ENCODE data around the gene BMERB1.
"Not testable (repeated sequence)": the region's sequence is repeated elsewhere in the genome, so short reads cannot be mapped to it uniquely, and the experiment has no call there.

The BMERB1 gene

DNA sequence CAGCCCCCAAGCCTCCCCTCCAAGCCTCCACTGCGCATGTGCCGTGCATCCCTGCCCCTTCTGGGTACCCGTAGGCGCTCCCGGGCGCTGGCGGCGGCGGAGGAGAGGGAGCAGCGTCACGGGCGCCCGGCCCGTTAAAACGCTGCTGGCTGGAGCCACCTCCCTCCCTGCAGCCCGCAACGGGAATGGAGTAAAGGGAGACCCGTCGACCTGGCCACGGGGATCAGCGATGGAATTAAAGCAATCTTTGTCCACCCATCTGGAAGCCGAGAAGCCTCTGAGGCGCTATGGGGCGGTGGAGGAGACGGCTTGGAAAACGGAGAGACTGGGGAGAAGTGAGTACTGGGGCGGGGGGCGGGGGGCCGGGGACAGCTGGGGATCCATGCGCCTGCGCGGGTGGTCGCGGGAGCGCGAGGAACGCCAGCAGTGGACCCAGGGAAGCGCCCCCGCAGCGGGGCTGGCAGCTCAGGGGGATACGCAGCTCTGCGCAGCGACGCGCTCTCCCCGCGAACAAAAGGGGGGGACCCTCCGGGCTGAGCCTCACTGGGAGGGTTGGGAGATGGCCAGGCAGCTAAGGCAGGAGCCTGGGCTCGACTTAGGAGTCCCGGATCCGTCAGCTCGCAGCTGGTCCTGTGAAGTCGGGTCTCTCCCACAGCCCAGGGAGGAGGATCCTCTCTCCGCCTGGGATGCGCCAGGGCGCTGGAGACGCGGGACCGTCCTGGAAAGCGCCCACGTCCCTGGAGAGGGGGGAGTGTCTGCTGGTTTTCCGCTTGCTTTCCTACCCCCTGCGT lies at the start of gene BMERB1:
TSS of gene BMERB1 (plus strand) at position 164 of the 791 bp plus-strand sequence. CDS start at position 230, 66 bp downstream.
- peak; percentile 61 to 65 for DNase-seq (ENCODE audit: low read depth in 2 of 2)

DNA sequence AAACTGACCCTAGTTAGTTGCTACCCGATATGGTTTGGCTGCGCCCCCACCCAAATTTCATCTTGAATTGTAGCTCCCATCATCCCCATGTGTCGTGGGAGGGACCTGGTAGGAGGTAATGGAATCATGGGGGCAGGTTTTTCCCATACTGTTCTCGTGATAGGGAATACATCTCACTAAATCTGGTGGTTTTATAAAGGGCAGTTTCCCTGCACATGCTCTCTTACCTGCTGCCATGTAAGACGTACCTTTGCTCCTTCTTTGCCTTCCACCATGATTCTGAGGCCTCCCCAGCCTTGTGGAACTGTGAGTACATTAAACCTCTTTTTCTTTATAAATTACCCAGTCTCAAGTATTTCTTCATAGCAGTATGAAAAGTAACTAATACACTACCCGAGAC lies 46.3 kb upstream of the BMERB1 start:
- not testable (repeated sequence) for DNase-seq (ENCODE audit: low read depth in 2 of 2)

- DNase-seq (ENCODE audit: low read depth in 2 of 2): not testable (repeated sequence)
These were observed 44.5 kb upstream of the BMERB1 start for GRCh38 chr16:15389916-15390315.

DNA sequence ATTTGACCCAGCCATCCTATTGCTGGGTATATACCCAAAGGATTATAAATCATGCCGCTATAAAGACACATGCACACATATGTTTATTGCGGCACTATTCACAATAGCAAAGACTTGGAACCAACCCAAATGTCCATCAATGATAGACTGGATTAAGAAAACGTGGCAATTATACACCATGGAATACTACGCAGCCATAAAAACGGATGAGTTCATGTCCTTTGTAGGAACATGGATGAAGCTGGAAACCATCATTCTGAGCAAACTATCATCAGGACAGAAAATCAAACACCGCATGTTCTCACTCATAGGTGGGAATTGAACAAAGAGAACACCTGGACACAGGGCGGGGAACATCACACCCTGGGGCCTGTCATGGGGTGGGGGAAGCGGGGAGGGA lies 41.4 kb upstream of the BMERB1 start:
- DNase-seq (ENCODE audit: low read depth in 2 of 2): not testable (repeated sequence)

GRCh38 chr16:15395631-15396508 lies 38.5 kb upstream of the BMERB1 start, which contains the start of gene MPV17L:
Gene MPV17L (plus strand): TSS chr16:15395754. CDS start chr16:15395898, 144 bp downstream.
- peak in 1 of 2 donors; percentile 2 for DNase-seq (ENCODE audit: low read depth in 2 of 2)

GRCh38 chr16:15396509-15396829 lies 37.9 kb upstream of the BMERB1 start:
- DNase-seq (ENCODE audit: low read depth in 2 of 2): not testable (repeated sequence)

DNA sequence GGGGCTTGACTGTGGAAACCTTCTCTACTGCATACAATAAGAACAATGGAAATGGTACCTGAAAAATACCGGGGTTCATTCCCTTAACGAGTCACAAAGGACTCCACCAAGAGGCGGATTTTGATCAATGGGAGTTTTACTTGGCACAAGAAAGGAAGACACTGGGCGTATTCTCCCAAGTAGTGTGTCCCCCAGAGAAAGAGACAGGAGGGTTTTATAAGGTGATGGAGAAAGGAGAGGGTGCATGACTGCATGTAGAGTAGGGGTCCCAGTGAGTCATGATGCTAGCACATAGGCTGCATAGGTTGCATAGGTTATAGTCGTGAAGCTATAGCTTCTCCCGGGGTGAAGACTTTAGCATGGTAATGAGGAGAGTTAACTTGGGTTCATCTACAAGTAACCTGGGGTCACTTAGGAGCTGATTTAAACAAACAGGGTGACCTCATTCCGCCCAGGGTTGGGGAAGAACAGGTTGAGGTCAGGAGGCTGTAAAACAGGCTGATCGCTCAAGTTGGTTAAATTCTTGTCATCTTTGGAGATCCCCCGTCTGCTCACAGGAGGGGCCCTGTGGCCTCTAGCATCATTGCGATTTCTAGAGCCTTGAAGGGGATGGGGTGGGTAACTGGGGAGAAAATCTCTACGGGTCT lies 37.3 kb upstream of the BMERB1 start:
- DNase-seq (ENCODE audit: low read depth in 2 of 2): no peak

GRCh38 chr16:15398618-15399316 lies 35.6 kb upstream of the BMERB1 start:
- no peak for DNase-seq (ENCODE audit: low read depth in 2 of 2)

DNA sequence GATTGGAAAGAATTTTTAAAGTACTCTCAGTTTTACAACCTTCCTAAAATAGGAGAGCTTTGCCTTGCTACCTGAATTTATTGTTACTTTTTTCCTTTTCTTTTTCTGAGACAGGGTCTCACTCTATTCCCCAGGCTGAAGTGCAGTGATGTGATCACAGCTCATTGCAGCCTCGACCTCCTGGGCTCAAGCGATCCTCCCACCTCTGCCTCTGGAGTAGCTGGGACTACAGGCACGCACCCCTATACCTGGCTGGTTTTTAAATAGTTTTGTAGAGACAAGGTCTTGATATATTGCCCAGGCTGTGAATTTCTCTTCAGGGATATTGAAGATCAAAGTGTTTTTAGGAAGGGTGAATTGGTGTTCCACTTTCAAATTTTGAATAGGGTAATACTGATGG lies 35.1 kb upstream of the BMERB1 start:
- no peak for DNase-seq (ENCODE audit: low read depth in 2 of 2)

- not testable (repeated sequence) for DNase-seq (ENCODE audit: low read depth in 2 of 2)
These were observed 34.1 kb upstream of the BMERB1 start for GRCh38 chr16:15400314-15400713.

- no peak for DNase-seq (ENCODE audit: low read depth in 2 of 2)
These were observed 32.4 kb upstream of the BMERB1 start for GRCh38 chr16:15401972-15402371.

DNA sequence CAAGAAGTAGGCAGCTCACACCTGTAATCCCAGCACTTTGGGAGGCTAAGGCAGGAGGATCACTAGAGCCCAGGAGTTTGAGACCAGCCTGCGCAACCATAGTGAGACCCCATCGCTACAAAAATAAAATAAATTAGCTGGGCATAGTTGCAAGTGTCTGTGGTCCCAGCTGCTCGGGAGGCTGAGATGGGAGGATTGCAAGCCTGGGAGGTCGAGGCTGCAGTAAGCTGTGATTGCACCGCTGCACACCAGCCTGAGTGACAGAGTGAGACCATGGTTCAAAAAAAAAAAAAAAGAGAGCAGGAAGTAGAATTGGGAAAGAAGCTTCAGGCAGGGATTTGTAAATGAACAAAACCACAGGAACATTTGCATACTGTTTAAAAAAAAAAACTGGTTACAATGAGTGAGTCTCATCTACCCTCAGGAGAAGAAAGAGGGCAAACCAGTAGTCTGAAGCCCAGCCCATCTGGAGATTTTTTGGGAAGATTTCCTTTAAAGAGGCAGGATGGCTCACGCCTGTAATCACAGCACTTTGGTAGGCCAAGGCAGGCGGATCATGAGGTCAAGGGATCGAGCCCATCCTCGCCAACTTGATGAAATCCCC lies 30.9 kb upstream of the BMERB1 start:
- DNase-seq (ENCODE audit: low read depth in 2 of 2): no peak

GRCh38 chr16:15404091-15404490 lies 30.3 kb upstream of the BMERB1 start:
- DNase-seq (ENCODE audit: low read depth in 2 of 2): not testable (repeated sequence)

GRCh38 chr16:15404792-15405191 lies 29.6 kb upstream of the BMERB1 start:
- no peak for DNase-seq (ENCODE audit: low read depth in 2 of 2)

DNA sequence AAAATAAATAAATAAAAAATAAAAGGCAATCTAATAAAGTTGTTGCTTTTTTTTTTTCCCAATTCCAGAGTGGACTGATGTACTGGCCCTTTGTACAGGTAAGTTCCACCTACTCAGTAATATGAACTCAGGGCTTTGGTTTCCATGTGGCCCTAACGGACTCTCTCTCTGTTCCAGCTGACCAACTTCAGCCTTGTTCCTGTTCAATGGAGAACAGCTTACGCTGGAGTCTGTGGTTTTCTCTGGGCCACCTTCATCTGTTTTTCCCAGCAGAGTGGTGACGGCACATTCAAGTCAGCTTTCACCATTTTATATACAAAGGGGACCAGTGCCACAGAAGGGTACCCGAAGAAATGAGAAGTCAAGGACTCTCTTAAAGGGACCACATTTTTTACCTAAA lies 26.6 kb upstream of the BMERB1 start:
- not testable (repeated sequence) for DNase-seq (ENCODE audit: low read depth in 2 of 2)

GRCh38 chr16:15409476-15409875 lies 24.9 kb upstream of the BMERB1 start:
- DNase-seq (ENCODE audit: low read depth in 2 of 2): not testable (repeated sequence)

GRCh38 chr16:15415511-15415985 lies 18.8 kb upstream of the BMERB1 start:
- no peak for DNase-seq (ENCODE audit: low read depth in 2 of 2)

- DNase-seq (ENCODE audit: low read depth in 2 of 2): no peak
These were observed 17.2 kb upstream of the BMERB1 start for GRCh38 chr16:15417197-15417596.

DNA sequence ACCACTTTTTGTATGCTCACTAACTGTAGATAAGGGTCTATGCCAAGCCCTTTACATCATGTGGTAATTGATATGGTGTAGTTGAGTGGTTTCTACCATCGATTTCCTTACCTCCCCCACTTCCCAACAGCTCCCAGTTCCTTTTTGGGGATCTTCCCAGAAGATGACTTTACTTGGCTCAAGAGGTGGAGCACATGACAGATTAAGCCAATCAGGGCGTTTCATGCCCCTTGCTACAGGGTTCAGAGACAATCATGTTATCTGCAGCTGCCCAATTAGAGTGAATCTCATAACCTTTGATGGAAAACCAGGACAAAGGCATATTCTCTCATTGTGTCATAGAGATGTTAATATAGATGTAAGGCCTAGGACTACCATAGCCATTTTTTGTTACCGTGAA lies 16.2 kb upstream of the BMERB1 start:
- no peak for DNase-seq (ENCODE audit: low read depth in 2 of 2)

GRCh38 chr16:15421696-15422095 lies 12.7 kb upstream of the BMERB1 start:
- DNase-seq (ENCODE audit: low read depth in 2 of 2): not testable (repeated sequence)

DNA sequence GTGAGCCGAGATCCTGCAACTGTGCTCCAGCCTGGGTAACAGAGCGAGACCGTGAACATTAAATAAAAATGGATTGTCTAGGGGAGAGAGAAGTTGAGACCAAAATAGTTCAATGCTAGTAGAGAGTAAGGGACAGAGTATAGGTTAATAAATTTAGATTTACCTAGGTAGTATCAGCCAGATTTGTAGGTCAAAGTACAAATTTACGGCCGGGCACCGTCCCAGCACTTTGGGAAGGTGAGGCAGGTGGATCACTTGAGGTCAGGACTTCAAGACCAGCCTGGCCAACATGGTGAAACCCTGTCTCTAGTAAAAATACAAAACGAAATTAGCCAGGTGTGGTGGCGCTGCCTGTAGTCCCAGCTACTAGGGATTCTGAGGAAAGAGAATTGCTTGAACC lies 12.2 kb upstream of the BMERB1 start:
- no peak for DNase-seq (ENCODE audit: low read depth in 2 of 2)
